ENCODE data around the gene CLN5. TPM values are rescaled to one million over a fixed set of nuclear protein-coding genes. Genes with fewer than 3 reads are reported as not detected.

CLN5 gene
- total RNA-seq, 2 experiments from 2014 or later, result 15.5 to 15.8 TPM

Other genes with a start within 250 kb of the CLN5 start
- 1 to 10 TPM; 5.8 to 5.9 TPM for gene KCTD12, start 105.7 kb upstream of the CLN5 start, total RNA-seq
- gene ACOD1, start 43.6 kb upstream of the CLN5 start, total RNA-seq, result not detected
- 10 to 100 TPM; 41.3 to 43.2 TPM for gene FBXL3, start 35.1 kb downstream of the CLN5 start, total RNA-seq